Measurements from ENCODE around the gene PTPRN2. TPM values are rescaled to one million over a fixed set of nuclear protein-coding genes. Genes with fewer than 3 reads are reported as not detected.

PTPRN2 gene
- total and polyA plus RNA-seq, 2 donors (not counting 3 experiments of a cell fraction or from before 2014, with no cell fraction given) = 0.62 to 0.88 TPM

DNA sequence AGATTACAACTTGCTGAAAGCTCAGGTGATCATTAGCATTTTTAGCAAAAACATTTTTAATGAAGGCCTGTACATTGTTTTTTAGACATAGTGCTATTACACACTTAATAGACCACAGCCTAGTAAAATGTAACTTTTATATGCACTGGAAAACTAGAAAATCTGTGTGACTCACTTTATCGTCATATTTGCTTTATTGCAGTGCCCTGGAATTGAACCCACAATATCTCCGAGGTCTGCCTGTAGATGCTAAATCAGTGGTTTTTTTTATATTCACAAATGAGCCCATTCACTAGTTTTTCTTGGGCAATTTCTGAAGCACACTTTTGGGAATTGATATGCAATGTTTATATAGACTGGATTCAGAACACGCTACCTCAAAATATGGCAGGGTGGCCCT is 105.1 kb downstream of the PTPRN2 start:
- dilution Hi-C loops (cut with MboI; ENCODE audit: extremely low pct_ligation_motif_present, low sequenced_read_pairs) = no loop called here
- BruUV-seq (replicated peaks) = no TSS peak
- H3K27me3 ChIP-seq (ENCODE audit: control insufficient read depth in 2 of 2, insufficient read depth in 2 of 2, low read length in 2 of 2) = no peaks in the 10 kb centered on the region

More for the DNA sequence above, 105.1 kb downstream of the PTPRN2 start:
- TF ChIP-seq FOS (IDR thresholded peaks at IDR 0.05; ENCODE audit: borderline replicate concordance, insufficient read depth, low read length) (no peak), GATA2 (IDR thresholded peaks at IDR 0.05; ENCODE audit: insufficient read depth, insufficient read length, low read depth, low read length) (no peak), POLR2A (IDR thresholded peaks at IDR 0.05; ENCODE audit: low read depth, low read length) (no peak), JUN (IDR thresholded peaks at IDR 0.05; ENCODE audit: borderline replicate concordance, insufficient read depth, insufficient read length, low read depth) (no peak), POLR2AphosphoS5 (IDR thresholded peaks at IDR 0.05; ENCODE audit: insufficient read depth, low read depth, low read length) (no peak), MYC (IDR thresholded peaks at IDR 0.05; ENCODE audit: low read depth, low read length) (no peak), MAX (IDR thresholded peaks at IDR 0.05; ENCODE audit: insufficient read depth, insufficient read length) (no peak), EZH2 (IDR thresholded peaks at IDR 0.05; ENCODE audit: borderline replicate concordance, low read depth, low read length, severe bottlenecking) (no peak)
- TF ChIP-seq, protein P1, sequence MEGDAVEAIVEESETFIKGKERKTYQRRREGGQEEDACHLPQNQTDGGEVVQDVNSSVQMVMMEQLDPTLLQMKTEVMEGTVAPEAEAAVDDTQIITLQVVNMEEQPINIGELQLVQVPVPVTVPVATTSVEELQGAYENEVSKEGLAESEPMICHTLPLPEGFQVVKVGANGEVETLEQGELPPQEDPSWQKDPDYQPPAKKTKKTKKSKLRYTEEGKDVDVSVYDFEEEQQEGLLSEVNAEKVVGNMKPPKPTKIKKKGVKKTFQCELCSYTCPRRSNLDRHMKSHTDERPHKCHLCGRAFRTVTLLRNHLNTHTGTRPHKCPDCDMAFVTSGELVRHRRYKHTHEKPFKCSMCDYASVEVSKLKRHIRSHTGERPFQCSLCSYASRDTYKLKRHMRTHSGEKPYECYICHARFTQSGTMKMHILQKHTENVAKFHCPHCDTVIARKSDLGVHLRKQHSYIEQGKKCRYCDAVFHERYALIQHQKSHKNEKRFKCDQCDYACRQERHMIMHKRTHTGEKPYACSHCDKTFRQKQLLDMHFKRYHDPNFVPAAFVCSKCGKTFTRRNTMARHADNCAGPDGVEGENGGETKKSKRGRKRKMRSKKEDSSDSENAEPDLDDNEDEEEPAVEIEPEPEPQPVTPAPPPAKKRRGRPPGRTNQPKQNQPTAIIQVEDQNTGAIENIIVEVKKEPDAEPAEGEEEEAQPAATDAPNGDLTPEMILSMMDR (IDR thresholded peaks at IDR 0.05; ENCODE audit: extremely low read depth in 1 of 2, insufficient read depth in 1 of 2, low read depth in 1 of 2, low read length in 2 of 2) = no peak
- Histone ChIP-seq H3K36me3 (ENCODE audit: control insufficient read depth in 2 of 2, extremely low read depth in 1 of 2, insufficient read depth in 2 of 2, low read length in 2 of 2) (no peaks in the 10 kb centered on the region), H3K9me3 (replicated peaks; ENCODE audit: control insufficient read depth, insufficient read depth, low read length) (peaks cover 2% of the 10 kb centered on the region), H3K9ac (replicated peaks; ENCODE audit: extremely low read depth, insufficient read depth, low read length) (no peak overlapping the region), H3K4me1 (ENCODE audit: control insufficient read depth, extremely low read depth, insufficient read depth, low read length) (no peaks in the 10 kb centered on the region), H3K9me1 (replicated peaks; ENCODE audit: control insufficient read depth, extremely low read depth, insufficient read depth, low read length) (no peaks in the 10 kb centered on the region), H2AFZ (ENCODE audit: low read depth, low read length) (no peak overlapping the region), H3K4me3 (replicated peaks in 1 of 3; ENCODE audit: insufficient read depth in 1 of 3, low read depth in 1 of 3, low read length in 3 of 3) (no peak overlapping the region), H3K27ac (ENCODE audit: insufficient read depth, low read depth, low read length) (no peak overlapping the region), H3K79me2 (ENCODE audit: control insufficient read depth, insufficient read depth, low read length) (no peaks in the 10 kb centered on the region), H3K4me2 (ENCODE audit: insufficient read depth, low read length) (no peak overlapping the region), H4K20me1 (replicated peaks; ENCODE audit: control insufficient read depth, extremely low read depth, insufficient read depth, low read length) (no peaks in the 10 kb centered on the region)
- intact Hi-C loops (cut with micrococcal nuclease) = no loop called here
- ChIA-PET POLR2A (no interaction called here), CTCF (no interaction called here)
- FAIRE-seq = no peak
- no peak for DNase-seq (ENCODE audit: low read depth, low spot score)

Data from endothelial cell of umbilical vein (primary cell).